Measurements from ENCODE around the gene EXOC8. TPM values are rescaled to one million over a fixed set of nuclear protein-coding genes. Genes with fewer than 3 reads are reported as not detected.

Gene EXOC8
- total and polyA plus RNA-seq, 4 donors = 4.6 to 19.0 (median 12.9) TPM

DNA sequence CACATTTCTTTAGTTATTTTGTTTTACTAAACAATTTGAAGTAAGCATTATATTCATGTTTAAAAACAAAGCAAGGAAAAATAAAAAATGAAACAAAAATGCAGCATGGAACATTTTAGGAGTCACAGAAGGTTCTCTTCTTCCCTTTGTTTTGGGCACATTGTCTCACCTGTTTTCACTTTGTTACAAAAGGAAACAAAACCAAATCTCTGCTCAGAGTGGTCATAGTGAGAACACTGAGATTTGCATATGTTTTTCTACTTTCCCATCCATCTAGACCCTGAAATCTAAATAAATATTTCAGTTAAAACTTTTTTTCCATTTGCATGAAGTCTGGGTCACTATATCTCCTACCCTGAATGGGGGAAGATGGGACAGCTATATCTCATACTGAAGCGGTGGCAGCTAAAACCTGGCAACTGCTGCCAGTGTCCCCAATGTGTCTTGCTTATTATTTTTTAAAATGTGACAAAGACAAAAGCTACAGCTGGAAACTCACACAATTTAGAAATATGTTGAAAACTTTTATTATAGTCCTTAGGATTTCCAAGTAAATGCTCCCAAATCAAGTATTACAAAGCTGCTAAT is 3.5 kb downstream of the EXOC8 start:
- 74 to 82% methylated on average over 1 of the region's 1 CpG for WGBS, 2 donors
- H3K9ac ChIP-seq (ENCODE audit: insufficient read depth in 1 of 2, low read length in 2 of 2) = peak overlapping the region; percentile 15 to 38
- no peak overlapping the region for H3K27ac ChIP-seq (ENCODE audit: low read depth in 1 of 2, low read length in 1 of 2)
- no peaks in the 10 kb centered on the region for H3K27me3 ChIP-seq (ENCODE audit: control insufficient read depth in 3 of 3, insufficient read depth in 3 of 3, low read length in 2 of 3)
- H3K4me3 ChIP-seq = no peak overlapping the region
- DNase-seq (no peak), ATAC-seq (ENCODE audit: insufficient read depth, low FRiP score) (no peak)
- TF ChIP-seq, protein P1, sequence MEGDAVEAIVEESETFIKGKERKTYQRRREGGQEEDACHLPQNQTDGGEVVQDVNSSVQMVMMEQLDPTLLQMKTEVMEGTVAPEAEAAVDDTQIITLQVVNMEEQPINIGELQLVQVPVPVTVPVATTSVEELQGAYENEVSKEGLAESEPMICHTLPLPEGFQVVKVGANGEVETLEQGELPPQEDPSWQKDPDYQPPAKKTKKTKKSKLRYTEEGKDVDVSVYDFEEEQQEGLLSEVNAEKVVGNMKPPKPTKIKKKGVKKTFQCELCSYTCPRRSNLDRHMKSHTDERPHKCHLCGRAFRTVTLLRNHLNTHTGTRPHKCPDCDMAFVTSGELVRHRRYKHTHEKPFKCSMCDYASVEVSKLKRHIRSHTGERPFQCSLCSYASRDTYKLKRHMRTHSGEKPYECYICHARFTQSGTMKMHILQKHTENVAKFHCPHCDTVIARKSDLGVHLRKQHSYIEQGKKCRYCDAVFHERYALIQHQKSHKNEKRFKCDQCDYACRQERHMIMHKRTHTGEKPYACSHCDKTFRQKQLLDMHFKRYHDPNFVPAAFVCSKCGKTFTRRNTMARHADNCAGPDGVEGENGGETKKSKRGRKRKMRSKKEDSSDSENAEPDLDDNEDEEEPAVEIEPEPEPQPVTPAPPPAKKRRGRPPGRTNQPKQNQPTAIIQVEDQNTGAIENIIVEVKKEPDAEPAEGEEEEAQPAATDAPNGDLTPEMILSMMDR (IDR thresholded peaks at IDR 0.05; ENCODE audit: control extremely low read depth, extremely low read depth) = no peak
- peaks cover 0 to 3% (median under 1%) of the 10 kb centered on the region in 4 donors for H3K36me3 ChIP-seq (ENCODE audit: control insufficient read depth in 4 of 4, insufficient read depth in 4 of 4, low read length in 4 of 4)
- H3K4me1 ChIP-seq (ENCODE audit: control insufficient read depth in 5 of 5, insufficient read depth in 5 of 5, low read length in 5 of 5) = peaks cover 0 to 43% (median 14%) of the 10 kb centered on the region in 5 donors
- H3K9me3 ChIP-seq (ENCODE audit: control insufficient read depth in 4 of 4, insufficient read depth in 3 of 4, low read length in 3 of 4) = peaks cover 0 to 1% (median 0%) of the 10 kb centered on the region in 4 donors

GRCh38 chr1:231332761-231333160 is 4.9 kb downstream of the EXOC8 start:
- ATAC-seq (ENCODE audit: insufficient read depth, low FRiP score) (no peak), DNase-seq (no peak)
- H3K36me3 ChIP-seq (ENCODE audit: control insufficient read depth in 4 of 4, insufficient read depth in 4 of 4, low read length in 4 of 4) = peaks cover 0 to 3% (median under 1%) of the 10 kb centered on the region in 4 donors
- no peak overlapping the region for H3K27ac ChIP-seq (ENCODE audit: low read depth in 1 of 2, low read length in 1 of 2)
- H3K9me3 ChIP-seq (ENCODE audit: control insufficient read depth in 4 of 4, insufficient read depth in 3 of 4, low read length in 3 of 4) = peaks cover 0 to 1% (median 0%) of the 10 kb centered on the region in 4 donors
- peaks cover 0 to 40% (median 11%) of the 10 kb centered on the region in 5 donors for H3K4me1 ChIP-seq (ENCODE audit: control insufficient read depth in 5 of 5, insufficient read depth in 5 of 5, low read length in 5 of 5)
- H3K27me3 ChIP-seq (ENCODE audit: control insufficient read depth in 3 of 3, insufficient read depth in 3 of 3, low read length in 2 of 3) = no peaks in the 10 kb centered on the region
- 92 to 93% methylated on average over 1 of the region's 1 CpG for WGBS, 2 donors
- no peak overlapping the region for H3K4me3 ChIP-seq
- H3K9ac ChIP-seq (ENCODE audit: insufficient read depth in 1 of 2, low read length in 2 of 2) = no peak overlapping the region
- TF ChIP-seq, protein P1 (IDR thresholded peaks at IDR 0.05; ENCODE audit: control extremely low read depth, extremely low read depth) = no peak

DNA sequence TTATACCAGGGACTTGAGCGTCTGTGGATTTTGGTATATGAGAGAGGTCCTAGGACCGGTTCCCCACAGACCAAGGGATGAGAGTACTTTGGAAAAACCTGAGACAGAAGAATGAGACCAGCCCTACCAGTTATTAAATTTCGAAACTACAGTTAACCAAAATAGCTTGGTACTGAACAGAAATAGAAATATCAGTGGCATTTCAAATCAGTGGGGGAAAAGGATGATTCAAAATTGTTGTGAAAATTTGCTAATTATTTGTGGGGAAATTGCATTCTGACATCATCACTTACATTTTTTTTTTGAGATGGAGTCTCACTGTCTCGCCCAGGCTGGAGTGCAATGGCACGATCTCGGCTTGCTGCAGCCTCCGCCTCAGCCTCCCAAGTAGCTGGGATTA is 8.2 kb downstream of the EXOC8 start:
- no peak overlapping the region for H3K9ac ChIP-seq (ENCODE audit: insufficient read depth in 1 of 2, low read length in 2 of 2)
- DNase-seq (no peak), ATAC-seq (ENCODE audit: insufficient read depth, low FRiP score) (no peak)
- no peaks in the 10 kb centered on the region for H3K9me3 ChIP-seq (ENCODE audit: control insufficient read depth in 4 of 4, insufficient read depth in 3 of 4, low read length in 3 of 4)
- no peak overlapping the region for H3K27ac ChIP-seq (ENCODE audit: low read depth in 1 of 2, low read length in 1 of 2)
- TF ChIP-seq, protein P1 (IDR thresholded peaks at IDR 0.05; ENCODE audit: control extremely low read depth, extremely low read depth) = no peak
- 90 to 93% methylated on average over 7 of the region's 7 CpGs for WGBS, 2 donors
- peaks cover 0 to 15% (median 0%) of the 10 kb centered on the region in 5 donors for H3K4me1 ChIP-seq (ENCODE audit: control insufficient read depth in 5 of 5, insufficient read depth in 5 of 5, low read length in 5 of 5)
- H3K4me3 ChIP-seq = no peak overlapping the region
- H3K36me3 ChIP-seq (ENCODE audit: control insufficient read depth in 4 of 4, insufficient read depth in 4 of 4, low read length in 4 of 4) = peaks cover 0 to 1% (median 0%) of the 10 kb centered on the region in 4 donors
- H3K27me3 ChIP-seq (ENCODE audit: control insufficient read depth in 3 of 3, insufficient read depth in 3 of 3, low read length in 2 of 3) = no peaks in the 10 kb centered on the region
